ENCODE data around the gene NDUFC1.
A peak's percentile ranks its signal among the peaks of the same experiment; 100 is the strongest.

The NDUFC1 gene

GRCh38 chr4:139295206-139295941, 6.9 kb downstream of the NDUFC1 start:
- Histone ChIP-seq H3K27ac (ENCODE audit: low read length) (peak overlapping the region; percentile 61), H3K27me3 (ENCODE audit: insufficient read depth, low read length) (no peaks in the 10 kb centered on the region), H3K9ac (ENCODE audit: low read depth, low read length) (peak overlapping the region; percentile 96), H3K4me1 (ENCODE audit: insufficient read depth, low read length) (peaks cover 9% of the 10 kb centered on the region), H3K4me3 (ENCODE audit: low read length) (peak overlapping the region; percentile 96), H3K36me3 (ENCODE audit: insufficient read depth, low read depth, low read length) (peaks cover 24% of the 10 kb centered on the region), H3K9me3 (ENCODE audit: insufficient read depth, low read depth, low read length) (no peaks in the 10 kb centered on the region)

DNA sequence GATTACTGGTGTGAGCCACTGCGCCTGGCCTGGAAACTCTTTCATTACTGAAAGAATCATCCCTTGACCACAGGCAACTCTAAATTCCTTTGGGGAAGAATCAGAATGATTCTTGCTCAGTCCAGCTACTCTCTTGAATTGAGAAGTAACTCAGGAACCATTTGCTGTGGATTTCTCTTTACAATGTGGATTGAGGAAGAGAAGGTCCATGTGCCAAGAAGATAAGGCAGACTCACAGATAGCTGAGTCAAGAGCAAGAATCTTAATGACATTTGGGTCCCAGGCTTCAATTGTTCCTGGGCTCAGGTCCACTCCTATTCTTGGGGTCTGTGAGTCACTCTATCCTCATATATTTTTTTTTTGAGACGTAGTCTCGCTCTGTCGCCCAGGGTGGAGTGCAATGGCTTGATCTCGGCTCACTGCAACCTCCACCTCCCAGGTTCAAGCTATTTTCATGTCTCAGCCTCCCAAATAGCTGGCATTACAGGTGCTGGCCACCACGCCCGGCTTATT, 16.0 kb downstream of the NDUFC1 start:
- Histone ChIP-seq H3K9ac (ENCODE audit: low read depth, low read length) (no peak overlapping the region), H3K9me3 (ENCODE audit: insufficient read depth, low read depth, low read length) (no peaks in the 10 kb centered on the region), H3K4me3 (ENCODE audit: low read length) (no peak overlapping the region), H3K27ac (ENCODE audit: low read length) (no peak overlapping the region), H3K4me1 (ENCODE audit: insufficient read depth, low read length) (no peaks in the 10 kb centered on the region), H3K27me3 (ENCODE audit: insufficient read depth, low read length) (peaks cover 4% of the 10 kb centered on the region), H3K36me3 (ENCODE audit: insufficient read depth, low read depth, low read length) (peaks cover 20% of the 10 kb centered on the region)

GRCh38 chr4:139282721-139283075, 19.6 kb downstream of the NDUFC1 start:
- Histone ChIP-seq H3K4me3 (ENCODE audit: low read length) (no peak overlapping the region), H3K9ac (ENCODE audit: low read depth, low read length) (no peak overlapping the region), H3K9me3 (ENCODE audit: insufficient read depth, low read depth, low read length) (no peaks in the 10 kb centered on the region), H3K27me3 (ENCODE audit: insufficient read depth, low read length) (peaks cover 39% of the 10 kb centered on the region), H3K36me3 (ENCODE audit: insufficient read depth, low read depth, low read length) (no peaks in the 10 kb centered on the region), H3K4me1 (ENCODE audit: insufficient read depth, low read length) (no peaks in the 10 kb centered on the region; the same call in 1 of the 2 replicates), H3K27ac (ENCODE audit: low read length) (no peak overlapping the region)

DNA sequence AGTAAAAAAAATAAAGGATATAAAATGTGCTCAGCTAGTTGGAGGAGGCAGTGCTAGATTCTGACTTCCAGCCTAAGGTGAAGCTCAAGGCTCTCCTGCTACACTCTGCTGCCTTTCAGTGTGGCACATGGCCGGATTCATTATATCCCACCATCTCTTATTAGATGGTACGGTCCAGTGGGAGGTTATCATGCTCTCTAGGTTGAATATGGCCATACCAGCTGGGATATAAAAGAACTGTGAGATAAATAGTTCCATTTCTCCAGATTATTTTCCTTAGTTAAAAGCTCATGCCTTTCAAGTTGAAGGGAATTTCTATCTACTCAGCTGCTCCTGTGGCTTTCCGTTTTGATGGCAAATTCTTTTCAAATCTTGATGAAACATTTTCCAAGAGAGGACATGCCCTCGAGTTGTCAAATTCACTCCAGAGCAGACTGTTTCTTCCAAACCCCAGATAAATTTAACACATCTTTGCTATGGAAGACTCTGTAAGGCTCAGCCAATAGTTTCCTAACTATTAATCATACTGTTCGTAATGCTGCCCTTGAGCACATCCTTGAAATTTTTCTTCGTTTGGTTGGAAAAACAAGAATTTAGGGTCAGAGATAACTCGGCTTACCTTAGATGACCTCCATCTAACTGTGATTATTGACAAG, 20.1 kb downstream of the NDUFC1 start:
- Histone ChIP-seq H3K9ac (ENCODE audit: low read depth, low read length) (no peak overlapping the region), H3K27me3 (ENCODE audit: insufficient read depth, low read length) (peaks cover 44% of the 10 kb centered on the region), H3K36me3 (ENCODE audit: insufficient read depth, low read depth, low read length) (no peaks in the 10 kb centered on the region), H3K4me1 (ENCODE audit: insufficient read depth, low read length) (no peaks in the 10 kb centered on the region; the same call in 1 of the 2 replicates), H3K27ac (ENCODE audit: low read length) (no peak overlapping the region), H3K4me3 (ENCODE audit: low read length) (no peak overlapping the region), H3K9me3 (ENCODE audit: insufficient read depth, low read depth, low read length) (no peaks in the 10 kb centered on the region)

GRCh38 chr4:139279760-139280620, 22.3 kb downstream of the NDUFC1 start, which contains the start of gene MGARP:
Gene MGARP, minus strand, starts transcription at chr4:139280225. Its CDS starts 67 bp downstream, at chr4:139280158.
- Histone ChIP-seq H3K9me3 (ENCODE audit: insufficient read depth, low read depth, low read length) (no peaks in the 10 kb centered on the region), H3K4me1 (ENCODE audit: insufficient read depth, low read length) (no peaks in the 10 kb centered on the region; the same call in 1 of the 2 replicates), H3K27me3 (ENCODE audit: insufficient read depth, low read length) (peaks cover 56% of the 10 kb centered on the region), H3K36me3 (ENCODE audit: insufficient read depth, low read depth, low read length) (no peaks in the 10 kb centered on the region), H3K4me3 (ENCODE audit: low read length) (peak within 1 kb of the TSS; percentile 76), H3K27ac (ENCODE audit: low read length) (no peak within 1 kb of the TSS), H3K9ac (ENCODE audit: low read depth, low read length) (no peak within 1 kb of the TSS; the same call in 1 of the 2 replicates)

GRCh38 chr4:139278912-139279759, 23.1 kb downstream of the NDUFC1 start:
- no peak overlapping the region for H3K27ac ChIP-seq (ENCODE audit: low read length)
- H3K36me3 ChIP-seq (ENCODE audit: insufficient read depth, low read depth, low read length), result no peaks in the 10 kb centered on the region
- no peaks in the 10 kb centered on the region for H3K9me3 ChIP-seq (ENCODE audit: insufficient read depth, low read depth, low read length)
- peaks cover 56% of the 10 kb centered on the region for H3K27me3 ChIP-seq (ENCODE audit: insufficient read depth, low read length)
- H3K4me3 ChIP-seq (ENCODE audit: low read length), result peak overlapping the region; percentile 76
- H3K4me1 ChIP-seq (ENCODE audit: insufficient read depth, low read length), result no peaks in the 10 kb centered on the region; the same call in 1 of the 2 replicates
- no peak overlapping the region; the same call in 1 of the 2 replicates for H3K9ac ChIP-seq (ENCODE audit: low read depth, low read length)

DNA sequence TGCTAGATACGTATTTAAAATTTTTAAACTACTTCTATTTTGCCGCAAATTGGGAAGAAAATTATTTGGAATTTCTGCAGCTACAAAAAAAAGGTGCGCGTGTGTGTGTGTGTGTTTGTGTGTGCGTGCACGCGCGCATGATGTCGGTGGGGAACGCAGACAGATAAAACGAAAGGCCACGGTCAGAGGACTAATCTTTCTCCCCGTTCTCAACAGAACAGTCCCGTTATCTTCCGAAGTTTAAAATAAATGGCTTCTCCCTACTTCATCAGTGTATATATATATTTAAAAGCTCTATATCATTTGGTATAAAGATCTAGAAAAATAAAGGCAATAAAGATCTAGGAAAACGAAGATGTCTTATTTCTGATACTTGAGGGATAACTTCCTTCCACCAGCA, 23.8 kb downstream of the NDUFC1 start:
- Histone ChIP-seq H3K36me3 (ENCODE audit: insufficient read depth, low read depth, low read length) (no peaks in the 10 kb centered on the region), H3K27me3 (ENCODE audit: insufficient read depth, low read length) (peaks cover 56% of the 10 kb centered on the region), H3K9ac (ENCODE audit: low read depth, low read length) (no peak overlapping the region), H3K27ac (ENCODE audit: low read length) (no peak overlapping the region), H3K4me3 (ENCODE audit: low read length) (peak overlapping the region; percentile 76; the same call in 1 of the 2 replicates), H3K4me1 (ENCODE audit: insufficient read depth, low read length) (no peaks in the 10 kb centered on the region; the same call in 1 of the 2 replicates), H3K9me3 (ENCODE audit: insufficient read depth, low read depth, low read length) (no peaks in the 10 kb centered on the region)

GRCh38 chr4:139275281-139275735, 27.0 kb downstream of the NDUFC1 start:
- no peak overlapping the region for H3K27ac ChIP-seq (ENCODE audit: low read length)
- H3K27me3 ChIP-seq (ENCODE audit: insufficient read depth, low read length), result peaks cover 43% of the 10 kb centered on the region
- H3K4me3 ChIP-seq (ENCODE audit: low read length), result no peak overlapping the region
- H3K9me3 ChIP-seq (ENCODE audit: insufficient read depth, low read depth, low read length), result no peaks in the 10 kb centered on the region
- no peaks in the 10 kb centered on the region for H3K36me3 ChIP-seq (ENCODE audit: insufficient read depth, low read depth, low read length)
- no peaks in the 10 kb centered on the region; the same call in 1 of the 2 replicates for H3K4me1 ChIP-seq (ENCODE audit: insufficient read depth, low read length)
- no peak overlapping the region for H3K9ac ChIP-seq (ENCODE audit: low read depth, low read length)

- Histone ChIP-seq H3K9me3 (ENCODE audit: insufficient read depth, low read depth, low read length) (no peaks in the 10 kb centered on the region), H3K36me3 (ENCODE audit: insufficient read depth, low read depth, low read length) (no peaks in the 10 kb centered on the region), H3K27me3 (ENCODE audit: insufficient read depth, low read length) (peaks cover 38% of the 10 kb centered on the region), H3K27ac (ENCODE audit: low read length) (no peak overlapping the region), H3K4me1 (ENCODE audit: insufficient read depth, low read length) (no peaks in the 10 kb centered on the region; the same call in 1 of the 2 replicates), H3K4me3 (ENCODE audit: low read length) (no peak overlapping the region), H3K9ac (ENCODE audit: low read depth, low read length) (no peak overlapping the region)
These were observed 27.5 kb downstream of the NDUFC1 start for GRCh38 chr4:139274790-139275189.

GRCh38 chr4:139273835-139274234, 28.4 kb downstream of the NDUFC1 start:
- Histone ChIP-seq H3K27ac (ENCODE audit: low read length) (no peak overlapping the region), H3K9me3 (ENCODE audit: insufficient read depth, low read depth, low read length) (no peaks in the 10 kb centered on the region)

More at GRCh38 chr4:139273835-139274234, 28.4 kb downstream of the NDUFC1 start:
- Histone ChIP-seq H3K4me1 (ENCODE audit: insufficient read depth, low read length) (no peaks in the 10 kb centered on the region), H3K36me3 (ENCODE audit: insufficient read depth, low read depth, low read length) (no peaks in the 10 kb centered on the region), H3K4me3 (ENCODE audit: low read length) (no peak overlapping the region), H3K27me3 (ENCODE audit: insufficient read depth, low read length) (peaks cover 29% of the 10 kb centered on the region), H3K9ac (ENCODE audit: low read depth, low read length) (no peak overlapping the region)

Measured in iPS-20b (cell line).